Peyer's patch (tissue), 4 donors: ENCODE measurements around the gene HOXB13. TPM values are rescaled to one million over a fixed set of nuclear protein-coding genes. Genes with fewer than 3 reads are reported as not detected.
A peak's percentile ranks its signal among the peaks of the same experiment; 100 is the strongest.

Experiments
- DNase-seq, 3 donors: peaks; one replicate each; pipeline ENCODE4 v3.0.0-alpha.2; 2017 to 2019
- H3K27ac ChIP-seq, 4 donors: fragments of 200-600 bp; sonication (generic); one replicate each; pipeline ENCODE4 v1.5.1; 2016 to 2019
- H3K27me3 ChIP-seq, 2 donors: fragments of 200-600 bp; sonication (generic); one replicate each; pipeline ENCODE4 v1.5.1; 2019
- H3K36me3 ChIP-seq, 3 donors: fragments of 200-600 bp; sonication (generic); one replicate each; pipeline ENCODE4 v1.5.1; 2016 to 2019
- H3K4me1 ChIP-seq, 4 donors: fragments of 200-600 bp; sonication (generic); one replicate each; pipeline ENCODE4 v1.5.1; 2016 to 2019
- H3K4me3 ChIP-seq, 4 donors: fragments of 200-600 bp; sonication (generic); 1 replicate in 3 of 4; 2 replicates in 1 of 4; pipeline ENCODE4 v1.5.1; 2016 to 2019; ENCODE audit warnings: mild to moderate bottlenecking in 1 of 4
- H3K9me3 ChIP-seq, 4 donors: fragments of 200-600 bp; sonication (generic); one replicate each; pipeline ENCODE4 v1.5.1; 2016 to 2019; ENCODE audit warnings: mild to moderate bottlenecking in 1 of 4
- POLR2A ChIP-seq, 2 donors: fragments of 450-650 bp; IDR thresholded peaks; one replicate each; pipeline ENCODE4 v1.5.1; 2017; ENCODE audit warnings: antibody characterized with exemption in 2 of 2, mild to moderate bottlenecking in 2 of 2, moderate library complexity in 2 of 2
- total RNA-seq, 4 donors: library from RNA; depleted of rRNA; stranded (reverse); fragments of >200 nt; gene quantifications; one replicate each; pipeline ENCODE4 v1.1.0, GENCODE V29; 2016
- TF ChIP-seq, protein P1 (sequence below), 6 experiments: fragments of 450-650 bp in 4 of 6; fragments of 200-600 bp in 2 of 6; sonication (generic) in 1 of 6; IDR thresholded peaks; one replicate each; pipeline ENCODE4 v1.5.1; 2017 to 2019; ENCODE audit warnings: antibody characterized with exemption in 6 of 6, mild to moderate bottlenecking in 3 of 6, moderate library complexity in 1 of 6

Gene HOXB13
- total RNA-seq, 4 donors from 2014 or later, result 0.54 TPM; not detected in 3

DNA sequence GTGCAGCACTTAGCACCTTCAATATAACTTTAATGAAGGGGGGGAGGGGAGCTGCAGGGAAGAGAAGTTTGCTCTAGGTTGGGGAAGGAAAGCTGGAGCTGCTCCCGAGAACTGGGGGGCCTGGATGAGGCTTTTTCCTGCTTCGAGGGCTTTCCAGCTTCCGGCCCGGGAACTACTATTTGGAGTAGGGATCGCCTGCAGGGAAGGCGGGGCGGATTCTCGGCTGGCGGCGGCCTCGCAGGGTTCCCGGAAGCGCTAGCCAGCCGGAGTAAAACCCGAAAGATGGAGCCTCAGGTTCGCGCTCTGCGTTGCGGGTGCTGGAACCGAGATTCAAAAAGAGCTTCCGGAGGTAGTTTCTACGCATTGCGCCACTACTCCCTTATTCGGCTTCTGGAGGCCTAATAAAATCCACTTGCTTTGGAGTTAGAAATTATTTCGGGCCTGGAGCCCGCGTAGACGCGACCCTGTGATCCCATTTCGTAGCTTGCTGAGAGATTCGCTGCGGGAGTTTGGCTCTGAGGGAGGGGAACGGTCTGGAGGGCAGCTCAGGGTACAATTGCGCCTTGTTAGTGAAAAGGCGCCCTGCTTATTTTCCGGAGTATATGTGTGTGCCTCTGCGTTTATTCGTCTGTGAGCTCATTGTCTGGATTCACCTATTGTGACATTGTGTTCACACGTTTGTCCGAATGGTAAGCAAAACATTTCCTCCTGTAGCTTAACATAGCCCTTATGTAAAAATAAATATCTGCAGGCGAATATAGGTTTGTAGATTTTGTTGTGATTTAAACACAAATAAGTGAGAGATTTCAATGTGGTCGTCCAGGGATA lies 4.9 kb downstream of the HOXB13 start:
- peak in 1 of 3 donors; percentile 58 for DNase-seq
- no peak overlapping the region for H3K27ac ChIP-seq
- H3K9me3 ChIP-seq, result peaks cover 0 to 4% (median 0%) of the 10 kb centered on the region in 4 donors
- H3K36me3 ChIP-seq, result no peaks in the 10 kb centered on the region
- H3K27me3 ChIP-seq, result peaks cover 0 to 94% of the 10 kb centered on the region in 2 donors
- H3K4me3 ChIP-seq, result peak overlapping the region in 3 of 4 donors; percentile 6 to 36 (median 28)
- TF ChIP-seq, protein P1, sequence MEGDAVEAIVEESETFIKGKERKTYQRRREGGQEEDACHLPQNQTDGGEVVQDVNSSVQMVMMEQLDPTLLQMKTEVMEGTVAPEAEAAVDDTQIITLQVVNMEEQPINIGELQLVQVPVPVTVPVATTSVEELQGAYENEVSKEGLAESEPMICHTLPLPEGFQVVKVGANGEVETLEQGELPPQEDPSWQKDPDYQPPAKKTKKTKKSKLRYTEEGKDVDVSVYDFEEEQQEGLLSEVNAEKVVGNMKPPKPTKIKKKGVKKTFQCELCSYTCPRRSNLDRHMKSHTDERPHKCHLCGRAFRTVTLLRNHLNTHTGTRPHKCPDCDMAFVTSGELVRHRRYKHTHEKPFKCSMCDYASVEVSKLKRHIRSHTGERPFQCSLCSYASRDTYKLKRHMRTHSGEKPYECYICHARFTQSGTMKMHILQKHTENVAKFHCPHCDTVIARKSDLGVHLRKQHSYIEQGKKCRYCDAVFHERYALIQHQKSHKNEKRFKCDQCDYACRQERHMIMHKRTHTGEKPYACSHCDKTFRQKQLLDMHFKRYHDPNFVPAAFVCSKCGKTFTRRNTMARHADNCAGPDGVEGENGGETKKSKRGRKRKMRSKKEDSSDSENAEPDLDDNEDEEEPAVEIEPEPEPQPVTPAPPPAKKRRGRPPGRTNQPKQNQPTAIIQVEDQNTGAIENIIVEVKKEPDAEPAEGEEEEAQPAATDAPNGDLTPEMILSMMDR (IDR thresholded peaks at IDR 0.05), result no peak
- TF ChIP-seq POLR2A (IDR thresholded peaks at IDR 0.05), result no peak
- peaks cover 0 to 45% (median 14%) of the 10 kb centered on the region in 4 donors for H3K4me1 ChIP-seq

DNA sequence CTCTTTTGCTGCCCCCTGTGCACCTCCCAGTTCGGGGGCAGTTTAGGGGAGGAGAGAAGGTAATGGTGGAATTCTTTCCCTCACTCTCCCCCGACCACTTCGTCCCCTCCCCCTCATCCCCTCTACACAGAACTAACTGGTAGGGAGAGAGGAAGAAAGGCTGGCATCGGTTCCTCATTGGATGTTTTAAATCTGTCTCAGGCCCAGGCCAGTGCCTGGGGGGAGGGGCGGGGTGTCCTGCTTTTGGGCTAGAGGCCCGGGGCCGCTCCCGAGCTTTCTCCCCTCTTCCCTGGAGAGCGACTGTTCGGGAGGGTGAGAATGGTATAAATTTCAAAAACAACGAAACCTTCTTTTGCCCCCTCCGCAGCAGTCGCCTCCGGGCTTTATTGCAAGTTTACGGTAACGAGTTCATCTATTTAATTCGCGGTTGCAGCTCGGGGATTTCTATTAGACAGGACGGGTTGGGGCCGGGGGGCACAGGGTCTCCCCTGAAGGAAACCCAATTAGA lies 5.6 kb downstream of the HOXB13 start, which contains the start of gene PRAC2:
Gene PRAC2, plus strand, starts transcription at position 271 of the 508 bp plus-strand sequence. CDS start 1,226 bp downstream, outside the sequence.
- Histone ChIP-seq H3K27me3 (peaks cover 0 to 94% of the 10 kb centered on the region in 2 donors), H3K27ac (no peak within 1 kb of the TSS), H3K9me3 (peaks cover 0 to 9% (median 0%) of the 10 kb centered on the region in 4 donors), H3K4me1 (peaks cover 0 to 43% (median 11%) of the 10 kb centered on the region in 4 donors), H3K36me3 (no peaks in the 10 kb centered on the region), H3K4me3 (peak within 1 kb of the TSS in 3 of 4 donors; percentile 6 to 36 (median 28))
- DNase-seq, result no peak
- no peak for TF ChIP-seq POLR2A (IDR thresholded peaks at IDR 0.05)
- TF ChIP-seq, protein P1 (IDR thresholded peaks at IDR 0.05), result no peak

DNA sequence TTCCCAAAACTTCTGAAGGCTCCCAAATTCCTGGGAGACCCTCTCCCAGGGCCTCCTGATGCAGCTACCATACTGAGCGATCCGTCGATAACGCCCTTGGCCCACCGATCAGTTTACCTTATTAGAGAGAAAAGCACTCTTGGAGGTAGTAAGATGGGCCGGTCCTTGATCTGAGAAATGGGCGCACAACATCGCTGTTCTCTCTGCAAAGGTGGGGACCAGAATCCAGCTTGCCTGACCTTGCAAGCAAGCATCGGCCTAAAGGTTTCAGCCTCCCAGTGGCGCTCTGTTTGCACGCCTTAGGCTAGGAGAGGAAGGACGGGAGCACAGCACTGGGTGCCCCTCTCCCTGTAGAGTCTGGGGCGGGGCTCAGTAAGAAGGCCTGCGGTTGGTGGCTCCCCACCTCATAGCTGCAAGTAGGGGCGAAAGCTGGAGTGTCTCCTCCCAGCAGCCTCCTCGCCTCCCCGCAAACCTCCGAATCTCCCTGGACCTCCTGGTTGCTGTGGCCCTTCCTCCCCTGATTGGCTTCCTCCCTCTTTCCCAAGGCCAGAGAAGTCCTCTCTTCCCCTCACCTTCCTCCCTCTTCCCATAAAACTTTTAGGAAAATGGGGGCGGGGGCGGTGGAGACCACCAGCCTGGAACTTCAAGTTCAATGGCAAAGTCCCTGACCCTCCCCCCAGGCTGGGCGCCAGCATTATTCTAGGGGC lies 6.2 kb downstream of the HOXB13 start, which contains the start of gene PRAC1:
Gene PRAC1, minus strand, starts transcription at position 318 of the 707 bp plus-strand sequence. Its CDS starts 126 bp downstream, at position 192.
- H3K9me3 ChIP-seq, result peaks cover 0 to 9% (median 0%) of the 10 kb centered on the region in 4 donors
- peak within 1 kb of the TSS in 3 of 4 donors; percentile 6 to 36 (median 28) for H3K4me3 ChIP-seq
- H3K4me1 ChIP-seq, result peaks cover 0 to 41% (median 11%) of the 10 kb centered on the region in 4 donors
- no peak within 1 kb of the TSS for H3K27ac ChIP-seq
- no peak for DNase-seq
- H3K27me3 ChIP-seq, result peaks cover 0 to 90% of the 10 kb centered on the region in 2 donors
- TF ChIP-seq, protein P1 (IDR thresholded peaks at IDR 0.05), result no peak
- no peak for TF ChIP-seq POLR2A (IDR thresholded peaks at IDR 0.05)
- H3K36me3 ChIP-seq, result no peaks in the 10 kb centered on the region

DNA sequence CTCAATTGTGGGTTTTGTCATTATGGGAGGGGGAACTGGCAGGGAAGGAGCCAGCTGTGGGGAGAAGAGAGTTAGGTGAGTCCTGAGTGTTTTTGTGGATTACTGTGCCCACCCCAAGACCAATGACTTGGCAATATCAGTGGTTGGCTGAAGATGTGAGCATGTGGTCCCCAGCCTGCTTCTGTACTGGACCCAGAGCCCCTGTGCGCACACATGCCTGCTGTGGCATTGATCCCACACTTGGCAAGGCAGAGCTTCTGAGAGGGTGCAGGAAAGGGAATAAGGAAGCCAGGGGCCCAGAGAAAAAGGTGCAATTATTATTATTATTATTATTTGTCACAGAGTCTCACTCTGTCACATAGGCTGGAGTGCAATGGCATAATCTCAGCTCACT lies 7.5 kb downstream of the HOXB13 start:
- H3K4me3 ChIP-seq, result no peak overlapping the region
- no peak overlapping the region for H3K27ac ChIP-seq
- H3K4me1 ChIP-seq, result peaks cover 0 to 41% (median 11%) of the 10 kb centered on the region in 4 donors

More for the DNA sequence above, 7.5 kb downstream of the HOXB13 start:
- no peak for DNase-seq
- peaks cover 0 to 9% (median 0%) of the 10 kb centered on the region in 4 donors for H3K9me3 ChIP-seq
- TF ChIP-seq, protein P1 (IDR thresholded peaks at IDR 0.05), result no peak
- no peak for TF ChIP-seq POLR2A (IDR thresholded peaks at IDR 0.05)
- H3K36me3 ChIP-seq, result no peaks in the 10 kb centered on the region
- peaks cover 0 to 90% of the 10 kb centered on the region in 2 donors for H3K27me3 ChIP-seq
